ENCODE measurements around the gene ADD1.

The ADD1 gene

DNA sequence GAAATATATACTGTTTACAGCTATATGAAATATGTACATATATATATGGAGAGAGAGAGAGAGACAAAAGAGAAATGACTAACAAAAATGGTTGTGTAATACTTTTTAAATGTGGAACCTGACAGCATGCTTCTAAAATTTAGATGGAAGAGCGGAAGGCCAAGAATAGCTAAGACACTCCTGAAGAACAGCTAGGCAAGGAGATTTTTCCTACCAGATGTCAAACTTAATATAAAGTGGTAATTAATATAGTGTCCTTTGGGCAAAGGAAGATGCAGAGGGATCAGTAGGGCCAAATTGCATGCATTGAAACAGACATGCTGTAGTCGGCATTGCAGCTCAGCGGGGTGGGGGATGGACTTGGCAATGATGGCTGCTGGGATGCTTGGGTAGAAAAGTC is 45.2 kb downstream of the ADD1 start:
- TF ChIP-seq, protein P1, sequence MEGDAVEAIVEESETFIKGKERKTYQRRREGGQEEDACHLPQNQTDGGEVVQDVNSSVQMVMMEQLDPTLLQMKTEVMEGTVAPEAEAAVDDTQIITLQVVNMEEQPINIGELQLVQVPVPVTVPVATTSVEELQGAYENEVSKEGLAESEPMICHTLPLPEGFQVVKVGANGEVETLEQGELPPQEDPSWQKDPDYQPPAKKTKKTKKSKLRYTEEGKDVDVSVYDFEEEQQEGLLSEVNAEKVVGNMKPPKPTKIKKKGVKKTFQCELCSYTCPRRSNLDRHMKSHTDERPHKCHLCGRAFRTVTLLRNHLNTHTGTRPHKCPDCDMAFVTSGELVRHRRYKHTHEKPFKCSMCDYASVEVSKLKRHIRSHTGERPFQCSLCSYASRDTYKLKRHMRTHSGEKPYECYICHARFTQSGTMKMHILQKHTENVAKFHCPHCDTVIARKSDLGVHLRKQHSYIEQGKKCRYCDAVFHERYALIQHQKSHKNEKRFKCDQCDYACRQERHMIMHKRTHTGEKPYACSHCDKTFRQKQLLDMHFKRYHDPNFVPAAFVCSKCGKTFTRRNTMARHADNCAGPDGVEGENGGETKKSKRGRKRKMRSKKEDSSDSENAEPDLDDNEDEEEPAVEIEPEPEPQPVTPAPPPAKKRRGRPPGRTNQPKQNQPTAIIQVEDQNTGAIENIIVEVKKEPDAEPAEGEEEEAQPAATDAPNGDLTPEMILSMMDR (IDR thresholded peaks at IDR 0.05; ENCODE audit: control insufficient read depth, insufficient read depth, low read depth, low read length, missing control alignments) = no peak
- DNase-seq (ENCODE audit: low read depth) = no peak
- no peak overlapping the region for H3K4me3 ChIP-seq (ENCODE audit: control insufficient read depth, low read depth, low read length)

DNA sequence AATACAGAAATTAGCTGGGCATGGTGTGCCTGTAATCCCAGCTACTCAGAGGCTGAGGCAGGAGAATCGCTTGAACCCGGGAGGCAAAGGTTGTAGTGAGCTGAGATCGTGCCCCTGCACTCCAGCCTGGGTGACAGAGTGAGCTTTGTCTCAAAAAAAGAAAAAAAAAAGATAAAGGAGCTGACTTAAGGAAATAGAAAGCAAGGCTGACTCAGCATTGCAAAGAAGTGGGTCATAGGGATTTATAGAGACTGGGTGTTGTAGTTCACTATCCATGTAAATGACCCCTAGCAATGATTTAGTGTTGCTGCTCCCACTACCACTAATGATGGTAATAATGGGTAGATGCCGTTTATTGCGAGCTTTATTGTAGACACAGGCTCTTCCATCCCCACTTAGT is 47.6 kb downstream of the ADD1 start:
- TF ChIP-seq, protein P1 (IDR thresholded peaks at IDR 0.05; ENCODE audit: control insufficient read depth, insufficient read depth, low read depth, low read length, missing control alignments) = no peak
- peak; percentile 11 for DNase-seq (ENCODE audit: low read depth)
- H3K4me3 ChIP-seq (ENCODE audit: control insufficient read depth, low read depth, low read length) = no peak overlapping the region

DNA sequence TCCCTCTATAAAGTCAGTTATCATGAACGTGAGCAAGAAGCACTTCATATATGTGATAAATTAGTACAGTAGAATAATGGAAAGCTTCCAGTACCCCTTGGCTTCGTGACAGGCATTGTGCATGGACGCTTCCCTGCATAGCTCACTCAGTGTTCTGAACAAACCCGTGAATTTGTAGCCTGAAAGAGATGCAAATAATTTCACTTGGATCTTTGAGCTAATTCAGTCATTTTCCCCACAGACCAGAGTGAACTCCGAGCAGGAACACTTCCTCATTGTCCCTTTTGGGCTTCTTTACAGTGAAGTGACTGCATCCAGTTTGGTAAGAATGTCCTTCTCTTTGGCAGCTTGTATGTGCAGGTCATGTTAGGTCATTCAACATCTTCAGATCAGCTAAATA is 50.1 kb downstream of the ADD1 start:
- TF ChIP-seq, protein P1 (IDR thresholded peaks at IDR 0.05; ENCODE audit: control insufficient read depth, insufficient read depth, low read depth, low read length, missing control alignments) = no peak
- DNase-seq (ENCODE audit: low read depth) = no peak
- no peak overlapping the region for H3K4me3 ChIP-seq (ENCODE audit: control insufficient read depth, low read depth, low read length)

DNA sequence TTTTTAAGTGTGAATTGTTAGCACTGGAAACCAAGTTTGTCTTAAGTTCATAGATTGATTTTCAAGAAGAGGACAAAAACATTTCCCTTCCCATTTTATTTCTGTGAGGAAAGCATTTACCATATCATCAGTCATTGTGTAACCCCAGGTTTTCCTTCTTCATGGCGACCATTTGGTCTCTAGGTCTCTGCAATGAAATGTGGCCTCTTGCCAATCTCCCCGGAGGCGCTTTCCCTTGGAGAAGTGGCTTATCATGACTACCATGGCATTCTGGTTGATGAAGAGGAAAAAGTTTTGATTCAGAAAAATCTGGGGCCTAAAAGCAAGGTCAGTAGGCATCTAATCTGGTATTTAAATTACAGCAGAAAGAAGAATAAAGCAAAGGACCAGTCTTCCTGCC is 54.4 kb downstream of the ADD1 start:
- DNase-seq (ENCODE audit: low read depth) = no peak
- TF ChIP-seq, protein P1 (IDR thresholded peaks at IDR 0.05; ENCODE audit: control insufficient read depth, insufficient read depth, low read depth, low read length, missing control alignments) = no peak

DNA sequence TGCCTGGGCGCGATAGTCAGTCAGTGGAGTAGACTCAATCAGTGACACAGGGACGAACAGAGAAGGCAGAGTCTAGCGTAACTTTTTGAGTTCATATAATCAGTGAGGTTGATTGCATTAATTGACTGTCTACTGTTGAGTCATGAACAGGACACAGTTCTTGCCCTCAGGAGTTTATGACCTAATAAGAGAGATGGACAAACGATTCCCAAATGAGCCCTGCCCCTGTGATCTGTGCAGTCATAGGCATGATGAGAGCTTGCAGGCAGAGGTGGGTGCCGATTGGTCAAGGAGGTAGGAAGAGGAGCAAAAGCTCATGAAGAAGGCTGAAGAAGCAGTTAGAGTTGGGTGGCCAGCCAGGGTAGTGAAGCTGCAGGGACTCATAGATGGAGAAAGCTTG is 57.1 kb downstream of the ADD1 start:
- DNase-seq (ENCODE audit: low read depth) = no peak

More for the DNA sequence above, 54.4 kb downstream of the ADD1 start:
- no peak overlapping the region for H3K4me3 ChIP-seq (ENCODE audit: control insufficient read depth, low read depth, low read length)

DNA sequence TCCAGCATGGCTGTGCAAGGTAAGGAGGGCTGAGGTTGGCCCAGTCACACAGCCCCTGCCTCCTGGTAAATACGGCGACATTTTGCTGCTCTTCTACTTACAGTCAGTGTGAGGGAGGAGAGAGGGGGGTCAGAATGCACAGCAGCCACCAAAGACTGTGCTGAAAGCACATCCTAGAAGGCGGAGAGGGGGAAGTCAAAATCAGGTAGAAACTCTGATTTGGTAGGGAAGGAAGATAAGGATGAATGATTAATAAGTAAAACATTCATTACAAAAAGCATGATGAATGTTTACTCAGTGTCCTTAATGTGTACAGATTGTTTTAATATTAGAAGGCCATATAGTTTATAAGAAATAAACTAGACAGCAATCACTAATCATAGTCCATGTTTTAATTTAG is 57.5 kb downstream of the ADD1 start:
- H3K4me3 ChIP-seq (ENCODE audit: control insufficient read depth, low read depth, low read length) = no peak overlapping the region
- DNase-seq (ENCODE audit: low read depth) = no peak
- TF ChIP-seq, protein P1 (IDR thresholded peaks at IDR 0.05; ENCODE audit: control insufficient read depth, insufficient read depth, low read depth, low read length, missing control alignments) = no peak

More for the DNA sequence above, 57.1 kb downstream of the ADD1 start:
- TF ChIP-seq, protein P1 (IDR thresholded peaks at IDR 0.05; ENCODE audit: control insufficient read depth, insufficient read depth, low read depth, low read length, missing control alignments) = no peak
- no peak overlapping the region for H3K4me3 ChIP-seq (ENCODE audit: control insufficient read depth, low read depth, low read length)

DNA sequence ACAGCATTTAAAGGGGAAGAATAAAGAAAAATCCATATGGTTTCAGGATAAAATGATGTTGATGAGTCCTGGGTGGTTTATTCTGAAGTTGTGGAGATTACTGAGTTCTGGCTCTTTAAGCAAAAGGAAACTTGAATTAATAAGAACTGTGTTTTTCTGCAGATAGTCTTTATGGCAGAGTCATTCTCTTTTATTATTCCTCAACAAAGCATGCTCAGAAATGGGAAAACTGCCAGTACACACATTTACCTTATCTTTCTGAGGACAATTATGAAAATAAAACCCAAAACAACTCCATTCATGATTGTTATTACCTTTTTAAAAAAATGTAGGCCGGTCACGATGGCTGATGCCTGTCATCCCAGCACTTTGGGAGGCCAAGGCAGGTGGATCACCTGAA is 58.5 kb downstream of the ADD1 start:
- no peak for DNase-seq (ENCODE audit: low read depth)
- H3K4me3 ChIP-seq (ENCODE audit: control insufficient read depth, low read depth, low read length) = no peak overlapping the region

More for the DNA sequence above, 58.5 kb downstream of the ADD1 start:
- TF ChIP-seq, protein P1 (IDR thresholded peaks at IDR 0.05; ENCODE audit: control insufficient read depth, insufficient read depth, low read depth, low read length, missing control alignments) = no peak

Data from AG09309 (cell line).